Measurements from ENCODE around the gene PHACTR3.

- TF ChIP-seq, protein P1, sequence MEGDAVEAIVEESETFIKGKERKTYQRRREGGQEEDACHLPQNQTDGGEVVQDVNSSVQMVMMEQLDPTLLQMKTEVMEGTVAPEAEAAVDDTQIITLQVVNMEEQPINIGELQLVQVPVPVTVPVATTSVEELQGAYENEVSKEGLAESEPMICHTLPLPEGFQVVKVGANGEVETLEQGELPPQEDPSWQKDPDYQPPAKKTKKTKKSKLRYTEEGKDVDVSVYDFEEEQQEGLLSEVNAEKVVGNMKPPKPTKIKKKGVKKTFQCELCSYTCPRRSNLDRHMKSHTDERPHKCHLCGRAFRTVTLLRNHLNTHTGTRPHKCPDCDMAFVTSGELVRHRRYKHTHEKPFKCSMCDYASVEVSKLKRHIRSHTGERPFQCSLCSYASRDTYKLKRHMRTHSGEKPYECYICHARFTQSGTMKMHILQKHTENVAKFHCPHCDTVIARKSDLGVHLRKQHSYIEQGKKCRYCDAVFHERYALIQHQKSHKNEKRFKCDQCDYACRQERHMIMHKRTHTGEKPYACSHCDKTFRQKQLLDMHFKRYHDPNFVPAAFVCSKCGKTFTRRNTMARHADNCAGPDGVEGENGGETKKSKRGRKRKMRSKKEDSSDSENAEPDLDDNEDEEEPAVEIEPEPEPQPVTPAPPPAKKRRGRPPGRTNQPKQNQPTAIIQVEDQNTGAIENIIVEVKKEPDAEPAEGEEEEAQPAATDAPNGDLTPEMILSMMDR (IDR thresholded peaks at IDR 0.05) = no peak
- no peak for TF ChIP-seq POLR2A (IDR thresholded peaks at IDR 0.05)
Measured at GRCh38 chr20:59802471-59803221, 198.3 kb downstream of the PHACTR3 start.

Measured in lower leg skin (tissue), 3 donors.